ENCODE results near the gene STAG1. TPM values are rescaled to one million over a fixed set of nuclear protein-coding genes. Genes with fewer than 3 reads are reported as not detected.
A peak's percentile ranks its signal among the peaks of the same experiment; 100 is the strongest.

The STAG1 gene
- total and polyA plus RNA-seq, 9 of the 15 experiments (the other 6 are each of a cell fraction or from before 2014, with no cell fraction given) = 2.7 to 17.7 (median 8.8) TPM

- TF ChIP-seq ZNF407 (IDR thresholded peaks at IDR 0.05; ENCODE audit: low read depth) = no peak
- TF ChIP-seq NFE2 (IDR thresholded peaks at IDR 0.05; ENCODE audit: low read depth) = peak; percentile 62
- TF ChIP-seq NFIX (CRISPR knock-in tag; IDR thresholded peaks at IDR 0.05; ENCODE audit: low read depth) = peak; percentile 81
- no peak for TF ChIP-seq ZNF431 (CRISPR knock-in tag; IDR thresholded peaks at IDR 0.05)
- no peak for TF ChIP-seq MED1 (CRISPR knock-in tag; IDR thresholded peaks at IDR 0.05; ENCODE audit: borderline replicate concordance)
- TF ChIP-seq MCM5 (IDR thresholded peaks at IDR 0.05; ENCODE audit: low read depth) = no peak
- TF ChIP-seq CHAMP1 (IDR thresholded peaks at IDR 0.05) = no peak
- TF ChIP-seq ZNF347 (CRISPR knock-in tag; IDR thresholded peaks at IDR 0.05; ENCODE audit: low read depth) = no peak
- TF ChIP-seq ZNF212 (CRISPR knock-in tag; IDR thresholded peaks at IDR 0.05) = no peak
- TF ChIP-seq ZC3H11A (IDR thresholded peaks at IDR 0.05; ENCODE audit: low read depth, low read length) = no peak
- no peak for TF ChIP-seq ZNF589 (CRISPR knock-in tag; IDR thresholded peaks at IDR 0.05; ENCODE audit: low read depth)
- no peak for TF ChIP-seq CREB1 (IDR thresholded peaks at IDR 0.05)
- no peak for TF ChIP-seq CREB1 (CRISPR knock-in tag; IDR thresholded peaks at IDR 0.05)
- no peak for TF ChIP-seq ZNF778 (CRISPR knock-in tag; IDR thresholded peaks at IDR 0.05)
- TF ChIP-seq ZNF280B (CRISPR knock-in tag; IDR thresholded peaks at IDR 0.05) = no peak
- TF ChIP-seq NR1H2 (CRISPR knock-in tag; IDR thresholded peaks at IDR 0.05) = no peak
- TF ChIP-seq KLF10 (CRISPR knock-in tag; IDR thresholded peaks at IDR 0.05) = no peak
- TF ChIP-seq ARID1B (IDR thresholded peaks at IDR 0.05) = peak; percentile 76
- TF ChIP-seq BCL6 (CRISPR knock-in tag; IDR thresholded peaks at IDR 0.05) = no peak
Measured at GRCh38 chr3:136343873-136344555, 408.2 kb downstream of the STAG1 start (continued).

Measured in K562 (cell line).